Measurements from ENCODE around the gene PLEKHA6. TPM values are rescaled to one million over a fixed set of nuclear protein-coding genes. Genes with fewer than 3 reads are reported as not detected.

PLEKHA6 gene
- total RNA-seq, 1 experiment from 2014 or later = 5.5 TPM

DNA sequence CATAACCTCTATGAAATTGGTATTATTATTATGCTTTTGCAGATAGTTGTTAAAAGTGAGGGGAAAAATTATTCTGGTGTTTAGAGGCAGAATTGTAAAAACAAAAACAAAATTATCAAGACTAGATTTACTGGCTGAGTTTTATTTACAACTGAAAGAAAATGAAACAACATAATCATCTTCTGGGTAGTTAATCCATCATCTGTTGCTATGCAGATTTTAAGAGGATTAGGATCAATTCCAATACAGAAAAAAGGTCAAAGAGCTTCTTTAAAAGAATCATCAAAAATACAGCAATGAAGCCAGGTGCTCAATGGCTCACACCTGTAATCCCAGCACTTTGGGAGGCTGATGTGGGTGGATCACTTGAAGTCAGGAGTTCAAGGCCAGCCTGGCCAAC, 154.2 kb downstream of the PLEKHA6 start:
- ATAC-seq (no peak), DNase-seq (ENCODE audit: low read depth, low spot score) (no peak)
- Histone ChIP-seq H3K4me3 (ENCODE audit: low read depth in 2 of 2, low read length in 2 of 2) (no peak overlapping the region), H3K9me3 (ENCODE audit: control insufficient read depth, insufficient read depth, low read depth, low read length) (no peaks in the 10 kb centered on the region), H3K27ac (ENCODE audit: low read length) (no peak overlapping the region), H3K36me3 (ENCODE audit: control insufficient read depth, insufficient read depth, low read length) (no peaks in the 10 kb centered on the region), H3K27me3 (ENCODE audit: control insufficient read depth, insufficient read depth, low read length) (no peaks in the 10 kb centered on the region), H3K4me1 (ENCODE audit: control insufficient read depth, insufficient read depth, low read length) (no peaks in the 10 kb centered on the region)
- POLR2A ChIA-PET = interaction anchor here (0.6 kb wide), 1 partner anchor 38 kb away, joined by 3 read pairs; no protein-coding TSS in a partner anchor
- CTCF ChIA-PET = interaction anchor here (2.0 to 2.1 kb wide), 2 partner anchors 43 to 193 kb away, joined by 4 to 8 read pairs; no protein-coding TSS in a partner anchor
- TF ChIP-seq SIN3A (IDR thresholded peaks at IDR 0.05; ENCODE audit: borderline replicate concordance, insufficient read depth, low read depth, low read length) = no peak
- TF ChIP-seq TCF7L2 (IDR thresholded peaks at IDR 0.05; ENCODE audit: low read depth, low read length) = no peak
- TF ChIP-seq, protein P1, sequence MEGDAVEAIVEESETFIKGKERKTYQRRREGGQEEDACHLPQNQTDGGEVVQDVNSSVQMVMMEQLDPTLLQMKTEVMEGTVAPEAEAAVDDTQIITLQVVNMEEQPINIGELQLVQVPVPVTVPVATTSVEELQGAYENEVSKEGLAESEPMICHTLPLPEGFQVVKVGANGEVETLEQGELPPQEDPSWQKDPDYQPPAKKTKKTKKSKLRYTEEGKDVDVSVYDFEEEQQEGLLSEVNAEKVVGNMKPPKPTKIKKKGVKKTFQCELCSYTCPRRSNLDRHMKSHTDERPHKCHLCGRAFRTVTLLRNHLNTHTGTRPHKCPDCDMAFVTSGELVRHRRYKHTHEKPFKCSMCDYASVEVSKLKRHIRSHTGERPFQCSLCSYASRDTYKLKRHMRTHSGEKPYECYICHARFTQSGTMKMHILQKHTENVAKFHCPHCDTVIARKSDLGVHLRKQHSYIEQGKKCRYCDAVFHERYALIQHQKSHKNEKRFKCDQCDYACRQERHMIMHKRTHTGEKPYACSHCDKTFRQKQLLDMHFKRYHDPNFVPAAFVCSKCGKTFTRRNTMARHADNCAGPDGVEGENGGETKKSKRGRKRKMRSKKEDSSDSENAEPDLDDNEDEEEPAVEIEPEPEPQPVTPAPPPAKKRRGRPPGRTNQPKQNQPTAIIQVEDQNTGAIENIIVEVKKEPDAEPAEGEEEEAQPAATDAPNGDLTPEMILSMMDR (IDR thresholded peaks at IDR 0.05) = no peak
- no peak for TF ChIP-seq REST (IDR thresholded peaks at IDR 0.05; ENCODE audit: insufficient read depth in 1 of 2, low read depth in 2 of 2, low read length in 1 of 2)
- TF ChIP-seq POLR2AphosphoS5 (IDR thresholded peaks at IDR 0.05; ENCODE audit: low read depth, low read length) = no peak
- intact Hi-C loops (cut with micrococcal nuclease; ENCODE audit: unreplicated experiment) = loop anchor here (5.0 kb wide), 1 partner anchor 343 kb away; the partner anchor contains the start of gene SNRPE
- in situ Hi-C loops (cut with HindIII; ENCODE audit: low pct_unique_long_range_greater_than_20kb, low sequenced_read_pairs) = no loop called here
- BruUV-seq (replicated peaks) = no TSS peak

- H3K9me3 ChIP-seq (ENCODE audit: control insufficient read depth, insufficient read depth, low read depth, low read length) = no peaks in the 10 kb centered on the region
- in situ Hi-C loops (cut with HindIII; ENCODE audit: low pct_unique_long_range_greater_than_20kb, low sequenced_read_pairs) (no loop called here), intact Hi-C loops (cut with micrococcal nuclease; ENCODE audit: unreplicated experiment) (loop anchor here (5.0 kb wide), 1 partner anchor 343 kb away; the partner anchor contains the start of gene SNRPE)
- CTCF ChIA-PET = no interaction called here
- H3K4me1 ChIP-seq (ENCODE audit: control insufficient read depth, insufficient read depth, low read length) = no peaks in the 10 kb centered on the region
- no peaks in the 10 kb centered on the region for H3K36me3 ChIP-seq (ENCODE audit: control insufficient read depth, insufficient read depth, low read length)
- TF ChIP-seq TCF7L2 (IDR thresholded peaks at IDR 0.05; ENCODE audit: low read depth, low read length) (no peak), REST (IDR thresholded peaks at IDR 0.05; ENCODE audit: insufficient read depth in 1 of 2, low read depth in 2 of 2, low read length in 1 of 2) (no peak), POLR2AphosphoS5 (IDR thresholded peaks at IDR 0.05; ENCODE audit: low read depth, low read length) (no peak), SIN3A (IDR thresholded peaks at IDR 0.05; ENCODE audit: borderline replicate concordance, insufficient read depth, low read depth, low read length) (no peak)
- TF ChIP-seq, protein P1 (IDR thresholded peaks at IDR 0.05) = no peak
- no peaks in the 10 kb centered on the region for H3K27me3 ChIP-seq (ENCODE audit: control insufficient read depth, insufficient read depth, low read length)
- POLR2A ChIA-PET = no interaction called here
- ATAC-seq (no peak), DNase-seq (ENCODE audit: low read depth, low spot score) (no peak)
- H3K27ac ChIP-seq (ENCODE audit: low read length) = no peak overlapping the region
- no TSS peak for BruUV-seq (replicated peaks)
- no peak overlapping the region for H3K4me3 ChIP-seq (ENCODE audit: low read depth in 2 of 2, low read length in 2 of 2)
Observed at GRCh38 chr1:204204944-204205343, 154.8 kb downstream of the PLEKHA6 start.

Measured in Panc1 (cell line).